Stimulated activated CD8-positive, alpha-beta memory T cell treated with anti-CD3 and anti-CD28 coated beads, Interleukin-12 subunit alpha, Interleukin-12 subunit beta, amount 100 ng/mL, for 4 hours (primary cell): ENCODE data around the gene SYN1.
A peak's percentile ranks its signal among the peaks of the same experiment; 100 is the strongest.

Experiments used
- DNase-seq: peaks from one replicate; pipeline ENCODE4 v3.0.0-alpha.2; 2020; ENCODE audit warnings: low read depth

Gene SYN1

DNA sequence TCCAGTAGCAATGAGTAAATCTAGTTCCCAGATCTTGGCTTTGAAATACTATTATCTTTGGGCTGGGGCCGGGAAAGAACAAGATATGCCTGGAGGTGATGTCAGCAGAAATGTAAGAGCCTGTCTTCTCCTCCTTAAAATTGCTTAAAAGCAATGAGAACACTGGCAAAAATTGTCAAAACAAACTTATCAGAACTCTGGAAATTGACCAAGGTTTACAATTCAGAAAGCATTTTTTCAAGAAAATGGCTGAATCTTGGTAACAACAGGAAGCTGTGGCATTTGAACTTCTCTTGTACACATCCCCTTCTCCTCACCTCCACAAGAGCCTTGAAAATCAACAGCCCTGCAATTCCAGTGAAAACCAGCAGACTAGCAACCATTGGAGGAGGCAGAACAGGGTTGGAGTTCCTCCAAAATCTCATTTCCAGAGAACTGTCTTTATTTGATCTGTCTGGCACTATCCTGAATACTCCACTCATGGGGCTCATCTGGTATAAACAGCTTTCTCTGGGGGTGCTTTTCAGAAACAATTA is 23.9 kb downstream of the SYN1 start:
- no peak for DNase-seq

DNA sequence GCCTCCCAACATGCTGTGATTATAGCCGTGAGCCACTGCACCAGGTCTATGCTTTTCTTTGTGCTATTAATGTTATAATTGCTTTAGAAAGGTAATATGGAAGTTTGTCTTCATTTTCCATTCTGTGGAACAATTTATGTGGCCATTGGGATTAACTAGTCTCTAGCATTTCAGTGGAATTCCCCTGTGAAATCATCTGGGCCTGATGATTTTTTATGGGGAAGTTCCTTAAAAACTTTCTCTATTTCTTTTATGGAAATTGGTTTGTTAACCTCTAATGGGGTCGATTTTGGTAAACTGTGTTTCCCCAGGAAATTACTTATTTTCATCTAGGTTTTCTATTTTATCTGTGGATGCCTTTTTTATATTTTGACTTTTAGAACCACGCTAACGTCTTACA is 26.1 kb downstream of the SYN1 start:
- no peak for DNase-seq

DNA sequence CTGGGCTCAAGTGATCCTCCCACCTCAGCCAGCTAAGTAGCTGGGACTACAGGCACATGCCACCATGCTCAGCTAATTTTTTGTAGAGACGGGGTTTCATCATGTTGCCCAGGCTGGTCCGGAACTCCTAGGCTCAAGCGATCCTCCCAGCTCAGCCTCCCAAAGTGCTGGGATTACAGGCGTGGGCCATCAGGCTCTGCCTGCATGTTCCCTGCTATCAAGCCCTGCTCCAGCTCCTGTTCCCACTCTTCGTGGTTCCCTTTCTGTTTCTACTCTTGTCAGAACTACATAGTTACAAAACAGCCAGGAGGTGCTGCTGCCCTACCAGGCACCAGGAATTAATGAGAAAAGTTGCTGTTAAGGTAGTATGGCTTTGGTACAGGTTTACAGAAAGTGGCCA is 28.7 kb downstream of the SYN1 start:
- no peak for DNase-seq

DNA sequence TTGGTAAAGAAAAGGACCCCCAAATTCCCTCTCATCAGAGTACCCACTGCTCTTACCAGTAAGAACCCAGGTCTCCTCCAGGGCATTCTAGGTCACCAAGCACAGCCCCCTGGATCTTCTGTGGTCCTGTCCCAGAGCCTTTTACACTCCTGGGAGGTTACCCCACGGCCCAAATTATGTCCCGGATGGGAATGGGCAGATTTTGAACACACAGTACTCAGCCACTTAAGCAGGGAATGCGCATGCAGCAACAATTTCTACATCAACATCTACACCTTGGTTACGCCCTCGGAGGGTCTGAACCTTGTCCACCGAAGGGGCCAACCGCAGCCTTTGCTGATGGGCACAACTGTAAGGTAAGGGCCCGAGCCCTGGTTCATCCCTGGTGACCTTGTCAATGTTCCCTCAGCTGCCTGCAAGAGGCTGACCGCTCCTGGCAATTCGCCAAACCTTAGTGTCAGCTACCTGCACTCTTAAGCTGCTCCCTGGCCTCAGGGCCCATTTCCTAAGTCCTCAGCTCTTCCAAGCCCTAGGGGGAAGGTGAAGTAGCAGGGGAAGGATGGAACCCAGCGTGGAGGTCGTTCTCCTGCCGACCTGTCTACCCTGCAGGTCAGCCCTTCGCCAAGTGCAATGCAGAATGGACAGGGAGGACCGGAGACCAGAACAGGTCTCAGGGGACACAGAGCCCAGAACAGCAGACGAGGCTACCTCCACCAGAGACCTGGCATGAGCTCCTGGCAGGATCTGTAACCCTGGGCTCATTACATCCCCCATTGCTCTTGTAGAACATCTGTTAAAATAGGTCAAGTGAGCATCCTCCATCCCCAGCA is 31.5 kb downstream of the SYN1 start:
- DNase-seq: no peak

DNA sequence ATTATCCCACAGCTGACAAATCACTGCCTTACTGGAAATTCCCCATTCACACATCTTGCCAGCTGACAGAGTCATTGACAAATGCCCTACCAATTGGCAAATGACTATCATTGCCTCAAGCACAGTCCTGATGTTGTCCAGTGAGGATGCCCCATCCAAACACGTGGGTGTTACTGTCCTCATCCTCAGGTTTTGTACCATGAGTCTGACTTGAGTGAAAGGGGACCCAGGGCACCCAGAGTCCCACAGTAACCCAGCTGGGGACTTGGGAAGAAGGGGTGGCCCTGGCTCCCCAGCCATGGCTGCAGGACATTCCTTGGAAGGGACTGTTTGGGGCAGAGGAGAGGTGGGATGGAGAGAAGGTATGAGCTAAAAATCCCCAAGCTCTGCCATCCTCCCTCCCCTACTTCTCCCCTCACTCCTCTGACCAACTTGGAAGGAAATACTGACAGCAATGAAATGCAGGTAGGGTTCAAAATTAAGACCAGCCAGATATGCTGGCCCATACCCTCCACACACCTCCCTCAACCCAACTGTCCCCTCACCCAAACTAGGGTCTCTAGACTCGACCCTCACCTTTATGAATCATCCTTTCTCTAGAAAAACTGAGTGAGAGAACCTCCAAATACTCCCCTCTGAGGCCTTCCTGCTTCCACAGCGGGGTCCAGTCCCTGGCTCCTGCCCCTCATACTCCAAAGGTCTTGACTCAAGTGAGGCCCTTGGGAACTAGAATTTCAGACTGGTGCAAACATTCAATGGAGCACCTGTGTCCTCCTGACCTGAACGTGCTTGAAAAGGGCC is 32.4 kb downstream of the SYN1 start:
- DNase-seq: no peak

DNA sequence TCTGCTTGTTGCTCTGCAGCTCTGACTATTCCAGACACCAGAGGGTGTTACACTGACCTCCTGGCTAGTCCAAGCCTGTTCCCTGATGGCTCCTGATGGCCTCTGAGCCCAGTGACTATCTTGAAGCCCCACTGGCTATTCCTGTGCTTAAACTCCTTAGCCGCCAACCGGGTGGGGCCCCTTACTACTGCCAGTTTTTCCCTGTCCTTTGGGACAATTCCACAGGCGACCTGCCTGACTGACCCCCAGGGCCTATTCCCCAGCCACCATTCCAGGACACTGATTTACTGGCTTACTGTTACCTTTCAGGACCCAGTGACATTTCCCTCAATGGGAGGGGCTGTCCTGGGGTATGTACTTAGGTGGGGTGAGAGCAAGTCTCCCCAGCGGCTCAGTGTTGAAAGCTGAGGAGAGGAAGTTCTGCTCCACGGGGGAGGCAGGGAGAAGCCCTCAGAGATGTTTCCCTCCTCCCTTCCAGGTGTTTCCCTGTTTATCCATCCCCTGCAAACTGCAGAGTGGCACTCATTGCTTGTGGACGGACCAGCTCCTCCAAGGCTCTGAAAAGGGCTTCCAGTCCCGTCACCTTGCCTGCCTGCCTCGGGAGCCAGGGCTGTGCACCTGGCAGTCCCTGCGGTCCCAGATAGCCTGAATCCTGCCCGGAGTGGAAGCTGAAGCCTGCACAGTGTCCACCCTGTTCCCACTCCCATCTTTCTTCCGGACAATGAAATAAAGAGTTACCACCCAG is 33.4 kb downstream of the SYN1 start:
- no peak for DNase-seq

DNA sequence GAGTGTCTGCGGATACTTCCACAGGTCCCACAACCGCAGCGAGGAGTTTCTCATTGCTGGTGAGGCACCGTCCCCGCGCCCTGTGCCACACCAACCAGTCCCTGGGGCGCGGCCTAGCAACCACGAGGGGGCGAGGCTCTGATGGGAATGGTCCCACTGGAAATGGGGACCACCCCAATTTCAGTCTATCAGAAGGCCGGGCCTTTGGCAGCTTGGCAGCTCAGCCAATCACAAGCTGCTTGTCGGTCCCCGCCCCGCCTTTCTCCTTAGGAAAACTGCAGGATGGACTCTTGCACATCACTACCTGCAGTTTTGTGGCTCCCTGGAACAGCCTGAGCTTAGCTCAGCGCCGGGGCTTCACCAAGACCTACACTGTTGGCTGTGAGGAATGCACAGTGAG is 34.4 kb downstream of the SYN1 start:
- no peak for DNase-seq

DNA sequence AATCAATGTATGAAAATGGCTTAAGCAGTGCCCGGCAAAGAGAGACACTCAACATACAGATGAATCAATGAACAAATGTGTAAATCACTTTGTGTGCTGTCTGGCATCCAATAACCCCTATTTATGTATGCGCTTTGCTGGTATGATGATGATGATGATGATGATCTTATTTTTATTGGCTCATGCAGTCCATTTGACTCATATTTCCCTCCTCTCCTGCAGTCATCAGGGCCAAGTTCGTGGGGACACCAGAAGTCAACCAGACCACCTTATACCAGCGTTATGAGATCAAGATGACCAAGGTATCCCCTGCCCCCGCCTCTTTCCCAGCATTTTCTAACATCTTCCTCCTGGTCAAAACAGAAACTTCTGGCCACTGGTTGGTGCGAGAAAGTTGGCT is 34.9 kb downstream of the SYN1 start:
- no peak for DNase-seq

DNA sequence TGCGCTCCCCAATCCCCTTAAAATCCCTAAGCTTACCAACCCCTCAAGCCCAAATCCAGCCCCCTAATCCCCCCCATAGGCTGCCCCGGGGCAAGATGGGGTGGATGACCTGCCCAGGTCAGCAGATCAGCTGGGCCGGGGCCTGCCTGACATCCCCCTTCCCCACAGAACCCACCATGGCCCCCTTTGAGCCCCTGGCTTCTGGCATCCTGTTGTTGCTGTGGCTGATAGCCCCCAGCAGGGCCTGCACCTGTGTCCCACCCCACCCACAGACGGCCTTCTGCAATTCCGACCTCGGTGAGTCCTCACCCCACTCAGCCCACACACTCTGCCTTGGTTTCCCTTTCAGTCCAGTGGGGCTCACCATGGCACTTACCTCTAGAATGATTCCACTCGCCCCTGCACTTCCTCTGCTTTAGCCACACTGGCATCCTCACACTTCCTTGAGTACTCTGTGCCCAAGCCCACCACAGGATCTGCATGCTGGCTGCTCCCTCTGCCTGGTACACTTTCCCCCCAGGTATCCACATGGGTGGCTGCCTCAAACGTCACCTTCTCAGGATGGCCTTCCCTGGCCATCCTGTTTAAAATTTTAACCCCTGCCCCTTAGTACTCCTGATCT is 36.3 kb downstream of the SYN1 start:
- no peak for DNase-seq

DNA sequence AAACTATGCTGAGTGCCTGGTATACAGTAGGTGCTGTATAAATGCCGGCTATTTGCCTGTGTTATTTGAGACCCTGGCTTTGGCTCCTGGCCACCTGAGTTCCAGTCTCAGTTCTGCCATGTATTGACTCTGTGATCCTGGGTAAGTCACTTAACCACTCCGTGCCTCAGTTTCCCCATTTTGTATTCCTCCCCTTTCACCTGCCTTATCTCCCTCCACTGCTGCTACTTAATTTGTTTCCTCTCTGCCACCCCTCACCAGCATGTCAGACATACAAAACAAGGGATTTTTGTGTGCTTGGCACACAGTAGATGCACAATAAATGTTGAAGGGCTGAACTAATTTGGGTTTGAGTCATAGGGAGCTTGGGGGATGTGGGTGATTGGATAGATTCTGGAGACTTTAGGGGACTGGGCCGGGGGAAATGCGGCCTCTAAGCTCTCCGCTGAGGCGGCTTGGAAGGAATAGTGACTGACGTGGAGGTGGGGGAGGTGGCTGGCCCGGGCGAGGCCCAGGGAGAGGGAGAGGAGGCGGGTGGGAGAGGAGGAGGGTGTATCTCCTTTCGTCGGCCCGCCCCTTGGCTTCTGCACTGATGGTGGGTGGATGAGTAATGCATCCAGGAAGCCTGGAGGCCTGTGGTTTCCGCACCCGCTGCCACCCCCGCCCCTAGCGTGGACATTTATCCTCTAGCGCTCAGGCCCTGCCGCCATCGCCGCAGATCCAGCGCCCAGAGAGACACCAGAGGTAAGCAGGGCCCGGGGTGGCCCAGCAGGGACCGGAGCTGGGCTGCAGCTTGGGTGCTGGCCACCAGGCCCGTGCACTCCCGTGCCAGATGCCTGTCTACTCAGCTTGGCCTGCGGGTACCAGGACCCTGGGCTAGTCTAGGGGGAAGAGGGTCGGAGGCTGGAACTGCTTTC is 37.7 kb downstream of the SYN1 start, which contains the start of gene TIMP1:
TSS of gene TIMP1 (plus strand) at position 706 of the 917 bp plus-strand sequence. CDS start 980 bp downstream, outside the sequence.
- peak; percentile 69 for DNase-seq

DNA sequence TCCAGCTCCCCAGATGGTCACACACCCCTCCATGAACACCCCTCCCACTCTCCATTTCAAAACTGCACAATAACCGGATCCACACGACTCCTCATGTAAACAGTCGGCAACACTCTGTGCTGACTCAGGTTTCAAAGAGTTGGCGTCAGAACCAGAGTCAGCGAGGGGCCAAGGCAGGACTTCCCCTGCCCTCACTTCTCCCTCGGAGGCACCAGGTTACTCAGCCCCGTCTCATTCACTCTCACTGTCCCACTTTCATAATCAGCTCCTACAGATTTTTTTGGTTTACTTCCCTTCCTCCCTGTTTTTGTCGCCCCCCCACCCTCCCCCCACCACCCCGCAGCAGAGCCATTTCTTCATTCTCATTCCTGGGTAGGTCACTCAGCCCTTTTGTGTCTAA is 40.1 kb downstream of the SYN1 start:
- DNase-seq: no peak

DNA sequence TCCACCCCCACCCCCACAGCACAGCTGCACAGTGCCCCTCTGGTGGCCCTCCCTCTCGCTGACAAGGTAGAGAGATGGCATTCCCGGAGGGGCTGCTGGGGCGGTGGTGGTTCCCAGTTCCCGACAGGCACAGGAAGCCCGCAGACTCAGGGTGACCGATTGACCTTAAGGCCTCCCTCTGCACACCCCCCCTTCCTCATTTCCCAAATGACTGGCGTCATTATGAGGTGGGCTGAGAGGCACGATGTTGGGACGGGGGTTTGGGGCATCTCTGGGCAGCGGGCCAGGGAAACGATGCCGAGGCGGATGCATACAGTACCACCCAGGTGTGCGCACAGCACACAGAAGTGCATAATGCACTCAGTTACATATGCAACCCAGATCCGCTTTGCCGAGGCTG is 41.0 kb downstream of the SYN1 start:
- no peak for DNase-seq

DNA sequence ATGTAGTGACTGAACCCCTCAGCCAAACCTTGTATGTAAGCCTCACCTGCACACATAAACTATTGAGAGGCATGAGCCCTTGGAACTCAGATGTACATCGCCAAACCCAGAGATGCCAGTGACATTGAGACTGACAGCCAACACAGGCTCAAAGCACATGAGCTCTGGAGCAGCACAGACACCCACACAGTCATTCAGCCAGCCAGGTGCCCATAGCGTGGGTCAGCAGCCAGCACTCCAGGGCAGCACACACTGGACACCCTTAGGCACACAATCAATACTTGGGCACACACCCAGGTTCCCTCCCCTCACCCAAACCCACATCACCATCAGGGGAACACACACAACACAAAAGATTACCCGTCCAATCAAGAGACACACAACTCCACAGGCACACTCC is 41.8 kb downstream of the SYN1 start:
- DNase-seq: no peak

DNA sequence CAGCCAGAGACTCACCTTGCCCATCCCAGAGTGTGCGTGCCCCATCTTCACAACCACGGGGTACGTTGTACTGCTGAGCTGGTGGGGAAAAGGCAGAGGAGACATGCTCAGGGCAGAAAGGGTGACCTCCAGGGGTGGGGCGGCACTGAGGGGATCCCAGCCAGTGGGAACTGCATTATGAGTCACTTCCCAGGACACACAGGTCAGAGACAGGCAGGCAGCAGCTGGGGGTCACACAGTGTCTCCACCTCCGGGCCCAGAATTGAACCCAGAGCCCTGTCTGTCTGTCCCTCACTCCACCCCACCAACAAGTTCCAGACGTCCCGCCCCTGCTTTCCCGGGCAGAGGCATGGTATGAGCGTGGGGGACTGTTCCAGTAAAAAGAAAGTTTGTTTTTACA is 42.2 kb downstream of the SYN1 start:
- no peak for DNase-seq

DNA sequence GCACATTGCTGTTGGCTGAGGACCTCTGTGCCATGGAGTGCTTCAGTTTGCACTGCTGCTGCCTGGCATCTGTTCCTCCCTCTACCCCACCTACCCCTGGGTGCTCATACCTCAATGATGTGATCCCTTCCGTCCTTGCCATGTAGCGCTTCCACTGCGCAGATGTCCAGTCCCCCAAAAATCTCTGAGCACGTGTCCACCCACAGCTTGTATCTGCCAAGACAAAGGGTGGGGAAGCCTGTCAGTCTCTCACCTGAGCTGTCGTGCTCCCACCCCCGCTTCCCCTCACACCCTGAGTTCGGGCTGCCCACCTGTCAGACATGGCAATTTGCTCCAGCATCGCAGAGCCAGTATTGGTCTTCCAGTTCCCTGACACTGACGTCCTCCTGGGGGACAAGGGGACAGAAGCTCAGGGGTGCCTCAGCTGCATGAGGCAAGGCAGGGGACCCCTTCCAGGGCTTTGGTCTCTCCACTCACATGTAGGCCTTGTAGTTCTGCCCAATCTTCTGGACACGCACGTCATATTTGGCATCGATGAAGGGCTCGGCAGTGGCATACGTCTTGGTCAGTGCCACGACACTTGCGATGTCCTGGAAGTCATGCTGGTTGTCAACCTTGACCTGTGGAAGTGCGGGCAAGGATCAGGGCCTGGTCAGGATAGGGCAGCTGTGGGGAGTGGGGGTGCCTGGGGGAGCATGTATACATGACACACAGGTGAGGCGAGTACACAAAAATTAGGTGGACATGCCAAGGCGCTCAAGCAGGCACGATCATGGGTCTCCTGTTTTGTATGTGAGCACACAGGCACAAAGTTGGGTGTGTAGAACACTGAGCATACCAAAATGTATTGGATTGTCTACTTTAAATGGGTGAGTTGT is 43.4 kb downstream of the SYN1 start:
- DNase-seq: no peak

DNA sequence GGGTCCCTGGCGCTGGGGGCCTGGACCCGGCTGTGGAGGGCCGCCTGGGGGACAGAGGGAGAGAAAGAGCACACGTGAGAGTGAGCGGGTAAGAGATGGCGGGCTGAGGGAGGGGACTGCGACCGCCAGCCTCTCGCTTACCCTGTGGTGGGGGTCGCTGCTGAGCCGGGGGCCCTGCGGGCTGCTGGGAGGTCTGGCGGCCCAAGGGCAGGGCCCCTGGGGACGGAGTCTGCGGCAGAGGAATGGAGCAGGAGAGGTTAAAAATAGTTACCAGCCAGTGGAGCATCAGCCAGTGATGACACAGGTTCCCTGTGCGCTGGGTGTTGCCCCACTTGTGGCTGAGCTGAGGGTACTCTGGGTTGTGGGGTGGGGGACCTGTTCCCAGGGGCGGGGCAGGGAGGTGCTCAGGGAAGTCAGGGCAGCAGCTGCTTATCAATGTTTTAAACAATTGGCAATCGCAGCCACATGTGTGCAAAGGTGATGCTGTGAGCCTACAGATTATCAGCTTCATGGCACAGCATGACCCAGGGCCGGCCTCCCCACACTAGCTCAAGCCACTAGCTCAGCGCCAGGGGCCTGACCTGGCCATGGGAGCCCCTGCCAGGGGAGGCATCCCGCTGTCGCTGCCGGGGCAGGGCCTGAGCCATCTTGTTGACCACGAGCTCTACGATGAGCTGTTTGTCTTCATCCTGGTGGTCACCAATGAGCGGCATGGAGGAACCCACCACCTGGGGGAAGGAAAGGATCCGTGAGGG is 44.9 kb downstream of the SYN1 start:
- DNase-seq: no peak

DNA sequence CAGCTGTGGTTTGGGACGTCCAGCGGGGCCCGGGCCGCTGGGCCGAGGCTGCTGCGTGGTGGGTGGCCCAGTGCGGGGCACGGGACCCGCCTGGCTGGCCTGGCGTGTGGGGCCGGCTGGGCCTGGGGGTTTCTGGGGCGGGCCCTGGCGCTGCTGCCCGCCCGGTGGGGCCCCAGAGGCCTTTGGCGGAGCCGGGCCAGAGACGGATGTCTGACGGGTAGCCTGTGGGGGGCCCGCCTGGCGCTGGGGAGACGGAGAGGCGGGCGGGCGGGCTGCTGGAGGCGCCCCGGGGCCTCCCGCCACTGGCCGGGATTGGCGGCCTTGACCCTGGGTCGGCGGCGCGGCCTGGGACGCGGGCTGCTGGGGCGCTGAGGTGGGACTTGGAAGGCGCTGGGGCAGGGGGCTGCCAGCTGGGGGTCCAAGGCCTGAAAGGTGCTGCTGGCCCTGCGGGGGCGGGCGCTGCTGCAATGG is 45.5 kb downstream of the SYN1 start:
- DNase-seq: no peak

DNA sequence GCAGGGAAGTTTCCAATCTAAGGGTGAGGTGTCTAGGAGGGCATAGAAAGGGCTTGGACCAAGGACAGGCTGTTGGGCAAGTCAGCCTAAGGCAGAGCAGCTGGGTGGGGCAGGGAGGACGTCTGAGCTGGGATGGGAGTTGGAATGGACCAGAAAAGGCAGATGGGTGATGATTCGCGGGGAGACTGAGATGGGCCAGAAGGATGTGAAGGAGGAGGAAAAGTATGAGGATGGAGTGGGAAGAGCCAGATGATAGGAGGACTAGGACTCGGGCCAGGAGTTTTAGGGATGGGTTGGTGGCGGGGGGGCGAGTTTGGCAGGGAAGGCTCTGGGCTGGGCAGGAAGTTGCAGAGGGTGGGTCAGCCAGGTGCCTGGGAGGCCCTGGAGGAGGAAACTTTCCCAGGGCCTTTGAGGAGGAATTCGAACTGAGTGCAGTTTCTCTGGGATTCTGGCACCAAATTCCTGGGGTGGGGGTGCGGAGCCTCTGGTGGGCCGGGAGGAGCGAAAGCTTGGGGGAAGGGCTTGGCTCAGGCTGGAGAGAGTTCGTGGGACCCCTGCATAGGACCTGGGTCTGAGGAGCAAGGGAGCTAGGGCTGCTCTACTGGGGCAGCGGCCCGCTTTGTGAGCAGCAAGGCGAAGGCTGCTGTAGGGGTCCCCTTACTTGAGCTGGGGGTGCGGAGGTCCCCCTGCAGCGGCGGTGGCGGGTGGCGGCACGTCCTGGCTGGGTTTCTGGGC is 46.1 kb downstream of the SYN1 start:
- DNase-seq: no peak
